ENCODE measurements around the gene YIF1A. TPM values are rescaled to one million over a fixed set of nuclear protein-coding genes. Genes with fewer than 3 reads are reported as not detected.

YIF1A gene
- polyA plus RNA-seq, 2 of the 4 experiments (the other 2 are of a cell fraction), result 79.7 to 99.7 TPM

- FAIRE-seq (no peak), ATAC-seq (0 out of 6 replicates have a peak, but pooled peaks of 1 of the 2 experiments have one; percentile 0), DNase-seq (ENCODE audit: low read depth in 1 of 2, low spot score in 1 of 2) (no peak)
- Histone ChIP-seq H3K4me1 (peaks cover 19% of the 10 kb centered on the region), H3K4me3 (no peak overlapping the region), H3K4me2 (peak overlapping the region; percentile 91; the same call in 1 of the 3 replicates), H3K9me3 (no peaks in the 10 kb centered on the region), H3K27ac (0 out of 6 replicates have a peak overlapping the region, but pooled peaks of 1 of the 2 experiments have one; percentile 97)
- CTCF ChIA-PET, result interaction anchor here (2.8 kb wide), 1 partner anchor 44 kb away, joined by 13 read pairs; no protein-coding TSS in a partner anchor
- POLR2A ChIA-PET, result no interaction called here
- TF ChIP-seq CHD4 (IDR thresholded peaks at IDR 0.05; ENCODE audit: borderline replicate concordance) (no peak), FOXS1 (CRISPR knock-in tag; IDR thresholded peaks at IDR 0.05) (no peak), PBX3 (IDR thresholded peaks at IDR 0.05) (no peak), REST (IDR thresholded peaks at IDR 0.05) (no peak), ZNF302 (CRISPR knock-in tag; IDR thresholded peaks at IDR 0.05) (no peak), HEYL (CRISPR knock-in tag; IDR thresholded peaks at IDR 0.05) (no peak), SMC3 (IDR thresholded peaks at IDR 0.05) (no peak), CTCF (IDR thresholded peaks at IDR 0.05) (no peak), ZSCAN20 (CRISPR knock-in tag; IDR thresholded peaks at IDR 0.05) (no peak), HDAC2 (IDR thresholded peaks at IDR 0.05) (no peak), ZC3H11A (IDR thresholded peaks at IDR 0.05) (no peak), MYC (IDR thresholded peaks at IDR 0.05; ENCODE audit: borderline replicate concordance, low read length) (no peak)
- WGBS (ENCODE audit: missing lambda C conversion rate), result 83% methylated on average over 18 of the region's 20 CpGs
These were observed 22.4 kb downstream of the YIF1A start for GRCh38 chr11:66266378-66267038.

- ChIA-PET CTCF (interaction anchor here (0.7 to 2.8 kb wide), 4 partner anchors 15 to 46 kb away, joined by 3 to 13 read pairs (median 3); partner anchors contain the start of gene TMEM151A), POLR2A (no interaction called here)
These were observed 23.2 kb downstream of the YIF1A start for GRCh38 chr11:66265531-66266377.

More at GRCh38 chr11:66265531-66266377, 23.2 kb downstream of the YIF1A start:
- H3K9me3 ChIP-seq, result no peaks in the 10 kb centered on the region
- H3K4me3 ChIP-seq, result no peak overlapping the region
- H3K4me1 ChIP-seq, result peaks cover 19% of the 10 kb centered on the region
- ATAC-seq, result no peak
- 87% methylated on average over 14 of the region's 26 CpGs for WGBS (ENCODE audit: missing lambda C conversion rate)
- no peak for FAIRE-seq
- TF ChIP-seq HDAC2 (IDR thresholded peaks at IDR 0.05), result no peak
- no peak for TF ChIP-seq EHMT2 (IDR thresholded peaks at IDR 0.05; ENCODE audit: low read depth)
- no peak for TF ChIP-seq RFX5 (IDR thresholded peaks at IDR 0.05)
- no peak for TF ChIP-seq BHLHE40 (IDR thresholded peaks at IDR 0.05; ENCODE audit: low read depth, low read length)
- TF ChIP-seq ESRRA (IDR thresholded peaks at IDR 0.05; ENCODE audit: borderline replicate concordance, low read length), result no peak
- no peak for TF ChIP-seq NFE2L2 (conservative IDR thresholded peaks at IDR 0.05; ENCODE audit: low read length)
- H3K27ac ChIP-seq, result no peak overlapping the region
- no peak for DNase-seq (ENCODE audit: low read depth in 1 of 2, low spot score in 1 of 2)
- no peak overlapping the region for H3K4me2 ChIP-seq
